Skeletal muscle satellite cell (primary cell): ENCODE data around the gene FYN.

Experiments
- H3K27me3 ChIP-seq: 2 replicates; pipeline ENCODE4 v1.7.0; 2013; ENCODE audit warnings: low read length; ENCODE audit not compliant: control insufficient read depth, insufficient read depth
- H3K36me3 ChIP-seq: 2 replicates; pipeline ENCODE4 v1.7.0; 2013; ENCODE audit warnings: mild to moderate bottlenecking, control low read depth, low read length; ENCODE audit not compliant: insufficient read depth
- H3K4me1 ChIP-seq: 2 replicates; pipeline ENCODE4 v1.7.0; 2013; ENCODE audit warnings: low read length; ENCODE audit not compliant: control insufficient read depth, insufficient read depth
- H3K4me2 ChIP-seq: 2 replicates; pipeline ENCODE4 v1.7.0; 2013; ENCODE audit warnings: mild to moderate bottlenecking, low read length
- H3K4me3 ChIP-seq: 2 replicates; pipeline ENCODE4 v1.7.0; 2013; ENCODE audit warnings: low read length
- H3K9ac ChIP-seq: 2 replicates; pipeline ENCODE4 v1.7.0; 2013; ENCODE audit warnings: mild to moderate bottlenecking, low read depth, low read length, moderate library complexity
- H3K9me3 ChIP-seq: replicated peaks from 2 replicates; pipeline ENCODE4 v1.7.0; 2013; ENCODE audit warnings: mild to moderate bottlenecking, control low read depth, low read length

FYN gene

DNA sequence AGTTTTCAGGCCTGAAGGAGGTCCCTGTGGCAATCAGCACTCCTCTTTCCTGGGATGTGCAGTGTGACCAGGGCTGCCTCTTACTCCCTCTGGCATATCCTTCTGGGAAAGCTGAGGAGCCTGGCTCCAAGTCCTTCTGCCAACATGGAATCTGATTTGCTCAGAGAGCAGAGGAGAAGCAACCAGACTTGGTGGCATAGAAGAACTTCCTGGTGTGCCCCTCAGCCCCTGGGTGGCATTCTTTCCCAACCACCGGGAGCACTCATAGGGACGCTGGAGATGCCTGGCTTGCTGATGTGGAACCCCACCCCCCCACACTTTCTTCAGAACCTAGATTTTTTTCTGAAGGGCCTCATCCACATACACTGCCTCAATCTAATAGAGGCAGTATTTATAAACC lies 160.0 kb downstream of the FYN start:
- Histone ChIP-seq H3K4me1 (peaks cover 30% of the 10 kb centered on the region), H3K4me3 (no peak overlapping the region), H3K36me3 (peaks cover 44% of the 10 kb centered on the region), H3K4me2 (no peak overlapping the region), H3K9me3 (no peaks in the 10 kb centered on the region), H3K27me3 (no peaks in the 10 kb centered on the region), H3K9ac (no peak overlapping the region)

DNA sequence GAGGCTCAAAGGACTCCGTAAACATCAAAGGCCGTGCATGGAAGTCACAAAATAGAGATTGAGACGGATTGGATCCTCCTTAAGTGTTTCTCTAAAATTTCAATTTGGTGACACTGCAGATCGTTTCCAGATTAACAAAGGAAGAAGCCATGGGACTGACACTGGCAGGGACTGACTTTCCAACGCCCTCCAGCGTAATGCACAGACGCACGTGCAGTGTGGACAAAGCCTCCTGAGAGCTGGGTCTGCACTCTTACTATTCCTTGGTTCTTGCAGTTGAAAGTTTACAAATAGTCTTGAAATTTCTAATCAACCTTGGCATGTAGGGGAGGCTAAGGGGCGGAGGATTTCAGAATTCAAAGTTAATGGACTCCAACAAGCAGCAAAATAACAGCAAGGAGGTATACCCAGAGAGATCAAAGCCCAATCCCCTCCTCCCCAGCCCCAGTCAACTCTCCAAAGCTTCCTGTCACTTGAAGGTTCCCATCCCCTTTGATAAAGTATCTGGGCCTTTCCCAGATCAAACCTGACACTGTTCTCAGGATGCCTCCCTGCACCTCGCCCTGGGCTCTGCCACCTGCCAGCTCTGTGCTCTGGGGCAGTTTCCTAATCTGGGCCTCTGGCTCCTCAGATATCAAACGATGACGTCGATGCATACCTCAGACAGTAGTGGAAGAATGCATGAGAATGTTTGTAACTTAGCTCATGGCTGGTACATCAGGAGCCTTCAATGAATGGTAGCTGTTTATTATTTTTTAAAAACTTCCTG lies 161.1 kb downstream of the FYN start:
- Histone ChIP-seq H3K36me3 (peaks cover 46% of the 10 kb centered on the region), H3K27me3 (no peaks in the 10 kb centered on the region), H3K4me2 (peak overlapping the region; percentile 28), H3K9ac (peak overlapping the region; percentile 47), H3K9me3 (no peaks in the 10 kb centered on the region), H3K4me3 (no peak overlapping the region), H3K4me1 (peaks cover 30% of the 10 kb centered on the region)

DNA sequence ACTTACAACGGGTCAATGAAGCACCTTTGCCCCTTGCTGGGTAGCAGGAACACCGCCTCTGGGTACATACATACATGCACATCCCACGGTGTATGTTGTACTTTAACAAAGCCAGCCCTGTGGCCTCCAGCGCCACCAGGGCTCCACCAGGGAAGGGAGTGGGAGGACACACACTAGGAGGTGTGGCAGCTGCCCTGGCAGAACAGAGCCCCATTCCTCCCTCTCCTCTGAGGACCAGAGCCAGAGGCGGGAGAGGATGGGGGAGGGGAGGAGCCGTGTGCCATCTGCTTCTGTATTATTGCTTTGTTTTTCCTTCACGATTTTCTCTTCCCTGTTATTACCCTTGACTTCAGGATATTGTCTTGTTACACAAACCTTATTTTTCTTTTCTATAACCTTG lies 161.8 kb downstream of the FYN start:
- Histone ChIP-seq H3K36me3 (peaks cover 52% of the 10 kb centered on the region), H3K9ac (peak overlapping the region; percentile 47), H3K9me3 (no peaks in the 10 kb centered on the region), H3K4me2 (peak overlapping the region; percentile 28), H3K4me1 (peaks cover 30% of the 10 kb centered on the region), H3K4me3 (no peak overlapping the region), H3K27me3 (no peaks in the 10 kb centered on the region)

DNA sequence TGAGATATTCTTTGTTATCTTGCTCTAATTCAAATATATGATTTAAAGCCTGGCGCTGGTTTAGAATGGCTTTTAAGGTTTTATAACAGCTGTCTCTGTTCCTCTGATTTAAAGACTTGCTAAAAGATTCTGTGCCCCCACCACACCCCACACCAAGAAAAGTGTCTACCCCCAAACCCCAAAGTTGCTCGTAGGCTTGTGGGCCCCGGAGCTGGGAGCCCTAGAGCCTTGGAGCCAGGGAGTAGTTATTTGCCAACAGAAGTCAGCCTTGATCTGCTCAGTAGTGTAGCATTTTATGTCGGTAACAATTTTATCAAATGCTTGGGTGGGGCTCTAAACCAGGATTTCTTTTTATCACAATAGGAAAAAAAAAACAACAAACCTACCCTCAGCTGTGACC lies 162.3 kb downstream of the FYN start:
- Histone ChIP-seq H3K4me2 (peak overlapping the region; percentile 28), H3K36me3 (peaks cover 52% of the 10 kb centered on the region), H3K27me3 (no peaks in the 10 kb centered on the region), H3K9ac (peak overlapping the region; percentile 47), H3K4me3 (no peak overlapping the region), H3K9me3 (no peaks in the 10 kb centered on the region), H3K4me1 (peaks cover 30% of the 10 kb centered on the region)

GRCh38 chr6:111710439-111710838 lies 162.8 kb downstream of the FYN start:
- H3K27me3 ChIP-seq = no peaks in the 10 kb centered on the region
- peak overlapping the region; percentile 30 for H3K4me2 ChIP-seq
- peaks cover 52% of the 10 kb centered on the region for H3K36me3 ChIP-seq
- no peaks in the 10 kb centered on the region for H3K9me3 ChIP-seq
- H3K4me3 ChIP-seq = no peak overlapping the region
- peak overlapping the region; percentile 47 for H3K9ac ChIP-seq
- peaks cover 30% of the 10 kb centered on the region for H3K4me1 ChIP-seq

DNA sequence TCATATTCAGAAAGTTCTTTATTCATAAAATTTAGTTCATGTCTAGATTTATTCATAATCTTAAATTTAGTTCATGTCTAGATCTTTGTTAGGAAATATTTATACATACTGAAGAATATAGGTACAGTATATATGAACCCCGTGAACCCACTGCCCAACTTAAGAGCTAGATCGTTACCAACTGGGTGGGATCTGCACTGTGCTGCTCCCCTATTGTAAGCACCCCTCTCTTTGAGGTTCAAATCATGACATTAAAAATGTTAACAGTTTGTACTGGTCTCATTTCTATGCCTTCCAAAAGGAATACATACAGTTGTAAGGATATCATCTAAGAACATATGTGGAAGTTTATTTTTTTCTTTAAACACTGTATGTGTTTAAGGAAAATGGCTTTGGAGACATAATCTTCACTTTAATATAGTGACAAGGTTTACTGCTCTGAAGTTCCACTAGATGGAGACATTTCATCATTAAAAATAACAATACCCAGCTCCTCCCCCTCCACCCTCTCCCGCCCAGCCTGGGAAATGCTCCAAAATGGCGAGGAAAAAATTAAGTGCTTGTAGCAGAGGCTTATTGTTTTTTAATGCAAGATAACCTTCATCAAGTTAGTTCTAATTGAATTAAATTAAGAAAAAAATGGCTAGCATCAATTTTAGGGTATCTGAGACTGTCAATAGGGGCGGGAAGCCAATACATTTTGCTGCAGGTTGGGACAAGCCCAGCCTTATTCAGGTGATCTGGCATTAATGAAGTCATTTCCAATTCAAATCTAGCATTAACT lies 163.4 kb downstream of the FYN start:
- Histone ChIP-seq H3K9me3 (no peaks in the 10 kb centered on the region), H3K27me3 (no peaks in the 10 kb centered on the region), H3K4me2 (peak overlapping the region; percentile 30), H3K4me3 (no peak overlapping the region), H3K36me3 (peaks cover 49% of the 10 kb centered on the region), H3K4me1 (peaks cover 30% of the 10 kb centered on the region), H3K9ac (peak overlapping the region; percentile 47)

DNA sequence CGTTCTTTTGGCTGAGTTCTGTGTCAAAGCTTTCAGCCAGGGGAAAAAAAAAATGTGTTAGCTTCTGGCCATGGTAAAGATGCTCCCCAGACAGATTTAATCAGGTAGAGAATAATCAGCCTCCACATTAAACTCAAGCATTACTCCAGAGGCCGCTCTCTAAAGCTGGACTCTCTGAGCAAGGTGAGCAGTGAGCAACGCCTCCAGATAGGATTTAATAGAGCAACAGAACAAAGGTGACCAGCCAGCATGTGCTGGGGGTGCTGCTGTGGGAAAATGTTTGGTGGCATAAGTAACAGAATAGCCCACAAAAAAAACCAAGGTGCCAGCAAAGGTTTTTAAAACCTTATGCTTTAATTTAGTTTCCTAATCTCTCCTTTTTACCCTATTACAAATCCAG lies 164.1 kb downstream of the FYN start:
- Histone ChIP-seq H3K4me2 (no peak overlapping the region), H3K4me1 (peaks cover 30% of the 10 kb centered on the region), H3K27me3 (no peaks in the 10 kb centered on the region), H3K4me3 (no peak overlapping the region), H3K9me3 (no peaks in the 10 kb centered on the region), H3K9ac (no peak overlapping the region), H3K36me3 (peaks cover 43% of the 10 kb centered on the region)

DNA sequence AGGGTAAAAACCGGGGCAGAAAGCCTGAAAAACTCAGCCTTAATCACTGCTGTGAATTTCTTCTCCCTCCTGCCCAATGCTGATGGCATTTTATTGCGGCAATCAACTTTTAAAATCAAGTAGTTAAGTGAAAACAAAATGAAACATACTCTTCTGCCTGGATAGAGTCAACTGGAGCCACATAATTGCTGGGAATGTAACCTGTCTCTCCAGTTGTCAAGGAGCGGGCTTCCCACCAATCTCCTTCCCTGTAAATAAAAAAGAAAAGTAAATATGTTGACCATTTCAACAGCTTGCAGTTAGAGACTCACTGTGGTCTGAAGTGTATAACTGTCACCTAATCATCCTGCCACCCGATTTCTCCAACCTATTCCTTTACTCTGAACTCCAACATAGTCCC lies 165.5 kb downstream of the FYN start:
- Histone ChIP-seq H3K9ac (no peak overlapping the region), H3K4me2 (no peak overlapping the region), H3K27me3 (no peaks in the 10 kb centered on the region), H3K36me3 (peaks cover 43% of the 10 kb centered on the region), H3K4me1 (peaks cover 27% of the 10 kb centered on the region), H3K4me3 (no peak overlapping the region), H3K9me3 (no peaks in the 10 kb centered on the region)

DNA sequence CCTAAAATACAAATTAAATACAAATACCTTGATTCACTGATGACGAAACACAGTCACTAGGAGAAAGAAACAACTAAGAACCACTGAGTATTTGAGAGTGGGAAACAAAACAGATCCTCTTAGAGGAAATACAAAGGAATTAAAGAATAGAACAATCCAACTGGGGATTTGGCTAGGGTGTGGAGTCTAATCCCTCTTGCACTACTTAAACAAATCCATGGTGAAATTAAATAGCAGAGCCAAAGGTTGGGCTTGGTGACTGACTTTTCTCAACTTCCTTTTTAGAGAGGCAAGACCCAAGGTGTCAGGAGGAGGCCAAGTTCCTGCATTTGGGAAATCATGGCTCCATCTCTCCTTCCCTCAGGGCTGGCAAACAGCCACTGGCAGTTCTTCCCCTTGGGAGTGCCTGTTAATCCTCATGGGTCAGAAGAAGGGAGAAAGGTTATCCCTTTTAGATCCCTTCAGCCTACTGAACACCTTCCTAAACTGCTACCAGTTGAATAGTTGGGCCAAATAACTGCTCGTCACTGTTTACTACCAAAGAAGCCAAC lies 166.3 kb downstream of the FYN start:
- H3K36me3 ChIP-seq = peaks cover 43% of the 10 kb centered on the region
- H3K9ac ChIP-seq = no peak overlapping the region
- H3K4me3 ChIP-seq = no peak overlapping the region
- no peaks in the 10 kb centered on the region for H3K27me3 ChIP-seq
- no peaks in the 10 kb centered on the region for H3K9me3 ChIP-seq
- no peak overlapping the region for H3K4me2 ChIP-seq
- H3K4me1 ChIP-seq = peaks cover 20% of the 10 kb centered on the region

GRCh38 chr6:111703723-111704122 lies 169.5 kb downstream of the FYN start:
- Histone ChIP-seq H3K27me3 (no peaks in the 10 kb centered on the region), H3K4me2 (no peak overlapping the region), H3K4me3 (no peak overlapping the region), H3K4me1 (no peaks in the 10 kb centered on the region), H3K9ac (no peak overlapping the region), H3K36me3 (peaks cover 67% of the 10 kb centered on the region), H3K9me3 (no peaks in the 10 kb centered on the region)

GRCh38 chr6:111702268-111702667 lies 171.0 kb downstream of the FYN start:
- Histone ChIP-seq H3K9ac (no peak overlapping the region), H3K9me3 (no peaks in the 10 kb centered on the region), H3K4me1 (no peaks in the 10 kb centered on the region), H3K4me3 (no peak overlapping the region), H3K36me3 (peaks cover 59% of the 10 kb centered on the region), H3K27me3 (no peaks in the 10 kb centered on the region), H3K4me2 (no peak overlapping the region)
